ENCODE data around the gene VMAC. TPM values are rescaled to one million over a fixed set of nuclear protein-coding genes. Genes with fewer than 3 reads are reported as not detected.

VMAC gene
- total and polyA plus RNA-seq, 2 donors (not counting 3 experiments of a cell fraction or from before 2014, with no cell fraction given): 4.7 to 6.9 TPM

DNA sequence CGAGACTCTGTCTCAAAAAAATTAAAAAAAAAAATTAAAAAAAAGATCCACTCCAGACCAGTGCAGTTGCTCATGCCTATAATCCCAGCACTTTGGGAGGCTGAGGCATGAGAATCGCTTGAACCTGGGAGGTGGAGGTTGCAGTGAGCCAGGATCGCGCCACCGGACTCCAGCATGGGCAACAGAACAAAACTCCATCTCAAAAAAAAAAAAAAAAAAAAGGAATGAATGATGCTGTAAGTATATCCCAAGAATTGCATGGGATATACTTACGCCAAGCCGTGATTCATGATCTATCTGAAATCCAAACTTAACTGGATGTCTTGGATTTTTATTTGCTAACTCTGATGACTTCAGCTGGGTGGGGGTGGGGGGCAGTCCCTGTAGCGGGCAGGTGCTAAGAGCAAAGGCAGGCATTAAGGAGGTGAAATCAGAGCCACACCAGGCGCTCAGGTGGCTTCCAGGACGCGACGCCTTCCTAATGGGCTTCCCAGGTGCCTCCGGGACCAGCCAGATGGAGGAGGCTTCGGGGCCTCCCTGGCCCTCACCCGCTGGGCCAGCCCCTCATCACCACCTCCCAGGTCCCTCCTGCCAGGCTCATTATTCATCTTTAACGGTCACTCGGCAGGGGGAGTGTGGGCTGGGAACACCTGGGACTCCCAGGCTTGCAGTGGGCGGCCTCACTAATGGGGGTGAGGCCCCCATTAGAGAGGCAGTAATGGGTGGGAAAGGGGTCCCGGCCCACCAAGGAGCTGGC, 23.0 kb upstream of the VMAC start:
- Histone ChIP-seq H3K27ac (ENCODE audit: insufficient read depth, low read depth, low read length) (no peak overlapping the region), H3K9ac (replicated peaks; ENCODE audit: extremely low read depth, insufficient read depth, low read length) (no peak overlapping the region), H3K4me2 (ENCODE audit: insufficient read depth, low read length) (no peak overlapping the region), H3K27me3 (ENCODE audit: control insufficient read depth in 2 of 2, insufficient read depth in 2 of 2, low read length in 2 of 2) (peaks cover 0 to 3% of the 10 kb centered on the region in 2 experiments), H4K20me1 (replicated peaks; ENCODE audit: control insufficient read depth, extremely low read depth, insufficient read depth, low read length) (no peaks in the 10 kb centered on the region), H3K4me1 (ENCODE audit: control insufficient read depth, extremely low read depth, insufficient read depth, low read length) (no peaks in the 10 kb centered on the region), H2AFZ (ENCODE audit: low read depth, low read length) (no peak overlapping the region), H3K4me3 (replicated peaks in 1 of 3; ENCODE audit: insufficient read depth in 1 of 3, low read depth in 1 of 3, low read length in 3 of 3) (no peak overlapping the region), H3K79me2 (ENCODE audit: control insufficient read depth, insufficient read depth, low read length) (no peaks in the 10 kb centered on the region), H3K9me1 (replicated peaks; ENCODE audit: control insufficient read depth, extremely low read depth, insufficient read depth, low read length) (no peaks in the 10 kb centered on the region), H3K36me3 (ENCODE audit: control insufficient read depth in 2 of 2, extremely low read depth in 1 of 2, insufficient read depth in 2 of 2, low read length in 2 of 2) (no peaks in the 10 kb centered on the region), H3K9me3 (replicated peaks; ENCODE audit: control insufficient read depth, insufficient read depth, low read length) (no peaks in the 10 kb centered on the region)
- DNase-seq (ENCODE audit: low read depth, low spot score): no peak
- intact Hi-C loops (cut with micrococcal nuclease) (no loop called here), dilution Hi-C loops (cut with MboI; ENCODE audit: extremely low pct_ligation_motif_present, low sequenced_read_pairs) (no loop called here)
- FAIRE-seq: no peak
- ChIA-PET POLR2A (no interaction called here), CTCF (interaction anchor here (1.3 to 3.2 kb wide), 2 partner anchors 9 to 78 kb away, joined by 5 to 19 read pairs; partner anchors contain the start of gene NRTN)
- no peak for TF ChIP-seq CTCF (IDR thresholded peaks at IDR 0.05; ENCODE audit: extremely low read depth in 1 of 2, insufficient read depth in 1 of 2, low read depth in 1 of 2, low read length in 2 of 2)
- no TSS peak for BruUV-seq (replicated peaks)

DNA sequence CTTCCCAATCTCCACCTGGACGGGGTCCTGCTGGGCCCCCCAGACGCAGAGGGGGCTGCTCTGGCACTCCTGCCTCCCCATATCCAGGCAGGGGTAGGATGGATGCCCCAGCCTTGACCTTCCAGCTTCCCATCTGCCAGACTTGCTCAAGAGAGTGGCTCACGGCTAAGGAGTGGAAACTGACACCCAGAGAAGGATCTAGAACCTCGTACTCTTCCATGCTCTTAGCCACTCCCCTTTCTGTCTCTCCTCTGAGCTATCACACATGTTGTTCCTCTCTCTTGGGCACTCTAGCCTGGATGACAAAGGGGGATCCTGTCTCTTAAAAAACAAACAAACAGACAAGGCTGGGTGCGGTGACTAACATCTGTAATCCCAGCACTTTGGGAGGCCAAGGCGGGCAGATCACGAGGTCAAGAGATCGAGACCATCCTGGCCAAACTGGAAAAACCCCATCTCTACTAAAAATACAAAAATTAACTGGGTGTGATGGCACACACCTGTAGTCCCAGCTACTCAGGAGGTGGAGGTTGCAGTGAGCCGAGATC, 22.2 kb upstream of the VMAC start:
- FAIRE-seq (no peak), DNase-seq (ENCODE audit: low read depth, low spot score) (no peak)
- TF ChIP-seq MYC (IDR thresholded peaks at IDR 0.05; ENCODE audit: low read depth, low read length): no peak
- no peak for TF ChIP-seq EZH2 (IDR thresholded peaks at IDR 0.05; ENCODE audit: borderline replicate concordance, low read depth, low read length, severe bottlenecking)
- TF ChIP-seq, protein P1, sequence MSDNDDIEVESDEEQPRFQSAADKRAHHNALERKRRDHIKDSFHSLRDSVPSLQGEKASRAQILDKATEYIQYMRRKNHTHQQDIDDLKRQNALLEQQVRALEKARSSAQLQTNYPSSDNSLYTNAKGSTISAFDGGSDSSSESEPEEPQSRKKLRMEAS (IDR thresholded peaks at IDR 0.05; ENCODE audit: insufficient read depth, insufficient read length): no peak
- TF ChIP-seq JUN (IDR thresholded peaks at IDR 0.05; ENCODE audit: borderline replicate concordance, insufficient read depth, insufficient read length, low read depth): no peak
- no peak for TF ChIP-seq POLR2A (IDR thresholded peaks at IDR 0.05; ENCODE audit: low read depth, low read length)
- TF ChIP-seq CTCF (IDR thresholded peaks at IDR 0.05; ENCODE audit: extremely low read depth in 1 of 2, insufficient read depth in 1 of 2, low read depth in 1 of 2, low read length in 2 of 2): no peak
- no peak for TF ChIP-seq FOS (IDR thresholded peaks at IDR 0.05; ENCODE audit: borderline replicate concordance, insufficient read depth, low read length)
- no peak for TF ChIP-seq GATA2 (IDR thresholded peaks at IDR 0.05; ENCODE audit: insufficient read depth, insufficient read length, low read depth, low read length)
- no peak for TF ChIP-seq POLR2AphosphoS5 (IDR thresholded peaks at IDR 0.05; ENCODE audit: insufficient read depth, low read depth, low read length)

More for the DNA sequence above, 22.2 kb upstream of the VMAC start:
- Histone ChIP-seq H3K4me1 (ENCODE audit: control insufficient read depth, extremely low read depth, insufficient read depth, low read length) (no peaks in the 10 kb centered on the region), H4K20me1 (replicated peaks; ENCODE audit: control insufficient read depth, extremely low read depth, insufficient read depth, low read length) (no peaks in the 10 kb centered on the region), H3K9me3 (replicated peaks; ENCODE audit: control insufficient read depth, insufficient read depth, low read length) (no peaks in the 10 kb centered on the region), H3K9me1 (replicated peaks; ENCODE audit: control insufficient read depth, extremely low read depth, insufficient read depth, low read length) (no peaks in the 10 kb centered on the region), H3K9ac (replicated peaks; ENCODE audit: extremely low read depth, insufficient read depth, low read length) (no peak overlapping the region), H2AFZ (ENCODE audit: low read depth, low read length) (no peak overlapping the region), H3K36me3 (ENCODE audit: control insufficient read depth in 2 of 2, extremely low read depth in 1 of 2, insufficient read depth in 2 of 2, low read length in 2 of 2) (no peaks in the 10 kb centered on the region), H3K4me3 (replicated peaks in 1 of 3; ENCODE audit: insufficient read depth in 1 of 3, low read depth in 1 of 3, low read length in 3 of 3) (no peak overlapping the region), H3K27ac (ENCODE audit: insufficient read depth, low read depth, low read length) (no peak overlapping the region), H3K4me2 (ENCODE audit: insufficient read depth, low read length) (no peak overlapping the region), H3K27me3 (ENCODE audit: control insufficient read depth in 2 of 2, insufficient read depth in 2 of 2, low read length in 2 of 2) (peaks cover 0 to 3% of the 10 kb centered on the region in 2 experiments), H3K79me2 (ENCODE audit: control insufficient read depth, insufficient read depth, low read length) (no peaks in the 10 kb centered on the region)
- dilution Hi-C loops (cut with MboI; ENCODE audit: extremely low pct_ligation_motif_present, low sequenced_read_pairs) (no loop called here), intact Hi-C loops (cut with micrococcal nuclease) (no loop called here)
- no TSS peak for BruUV-seq (replicated peaks)
- ChIA-PET CTCF (interaction anchor here (1.3 to 3.2 kb wide), 2 partner anchors 8 to 78 kb away, joined by 5 to 19 read pairs; partner anchors contain the start of gene NRTN), POLR2A (no interaction called here)
